CD4-positive, alpha-beta T cell (primary cell): Measurements from ENCODE around the gene ARHGAP26. TPM values are rescaled to one million over a fixed set of nuclear protein-coding genes. Genes with fewer than 3 reads are reported as not detected.

Experiments used
- ATAC-seq: fragments of 200-7000 bp; cut with Tn5 transposase; one replicate; pipeline ENCODE4 v1.10.0; 2022; ENCODE audit warnings: mild to moderate bottlenecking; ENCODE audit not compliant: poor library complexity
- CTCF ChIA-PET: fragments of 350-600 bp; sonication (Branson Sonifier 250); formaldehyde crosslinking; loops from one replicate; lab custom pipeline; 2021; ENCODE audit warnings: antibody characterized with exemption, inconsistent platforms; lab: Charles Lee
- POLR2A ChIA-PET: fragments of 350-600 bp; sonication (Branson Sonifier 250); formaldehyde crosslinking; loops from one replicate; lab custom pipeline; 2021; ENCODE audit warnings: antibody characterized with exemption, inconsistent platforms; lab: Charles Lee
- DNase-seq, 14 experiments: peaks; one replicate each; pipeline ENCODE4 v3.0.0-alpha.2; 2013 to 2020; ENCODE audit warnings: mixed read lengths in 2 of 14
- H3K27ac ChIP-seq, 2 donors: one replicate each; pipeline versions ENCODE4 v1.5.1 to v1.7.0; 2013; ENCODE audit warnings: low read length in 2 of 2, low read depth in 1 of 2, mild to moderate bottlenecking in 1 of 2
- H3K27me3 ChIP-seq, 2 experiments: 1 replicate in 1 of 2; 2 replicates in 1 of 2; pipeline versions ENCODE4 v1.6.1 to v1.7.0; 2013; ENCODE audit warnings: low read length in 2 of 2, control low read depth in 1 of 2, mild to moderate bottlenecking in 1 of 2, moderate library complexity in 1 of 2; ENCODE audit not compliant: insufficient read depth in 2 of 2, control insufficient read depth in 1 of 2
- H3K36me3 ChIP-seq: one replicate; pipeline ENCODE4 v1.6.1; 2013; ENCODE audit warnings: low read length, control low read depth; ENCODE audit not compliant: insufficient read depth
- H3K4me1 ChIP-seq: one replicate; pipeline ENCODE4 v1.6.1; 2013; ENCODE audit warnings: low read length, control low read depth; ENCODE audit not compliant: insufficient read depth
- H3K4me3 ChIP-seq: one replicate; pipeline ENCODE4 v1.5.1; 2013; ENCODE audit warnings: mild to moderate bottlenecking, low read length, moderate library complexity
- H3K9me3 ChIP-seq, 2 experiments: 1 replicate in 1 of 2; 2 replicates in 1 of 2; pipeline versions ENCODE4 v1.6.1 to v1.7.0; 2013; ENCODE audit warnings: low read length in 2 of 2, mild to moderate bottlenecking in 2 of 2, control low read depth in 1 of 2, moderate library complexity in 1 of 2; ENCODE audit not compliant: control insufficient read depth in 1 of 2, insufficient read depth in 1 of 2
- H3K27ac Mint-ChIP-seq: one replicate; pipeline ENCODE4 v1.8.0; 2020; ENCODE audit warnings: mixed read lengths
- H3K27me3 Mint-ChIP-seq: one replicate; pipeline ENCODE4 v1.8.0; 2021; ENCODE audit warnings: mixed read lengths
- H3K36me3 Mint-ChIP-seq: one replicate; pipeline ENCODE4 v1.8.0; 2021; ENCODE audit warnings: low read depth, mixed read lengths
- H3K4me1 Mint-ChIP-seq: one replicate; pipeline ENCODE4 v1.8.0; 2021; ENCODE audit warnings: low read depth, mixed read lengths
- H3K4me3 Mint-ChIP-seq: one replicate; pipeline ENCODE4 v1.8.0; 2020; ENCODE audit warnings: mild to moderate bottlenecking, mixed read lengths
- H3K9me3 Mint-ChIP-seq: one replicate; pipeline ENCODE4 v1.8.0; 2020; ENCODE audit warnings: mixed read lengths
- CTCF ChIP-seq: fragments of 200-600 bp; IDR thresholded peaks from one replicate; pipeline ENCODE4 v1.8.0; 2022; ENCODE audit warnings: antibody characterized with exemption, mild to moderate bottlenecking
- intact Hi-C, 2 experiments: fragments of 100-400 bp; cut with DNase I in 1 of 2; cut with micrococcal nuclease in 1 of 2; formaldehyde crosslinking; loops; one replicate each; pipeline versions ENCODE4 v1.15.1 to v1.9.0; 2023 to 2025; cut with DNase I, micrococcal nuclease
- total RNA-seq, 174 experiments: library from RNA in 2 of 174; stranded (reverse) in 2 of 174; gene quantifications; one replicate each; pipeline ENCODE4 v1.2.3 and lab custom pipeline; 2021 to 2026

Gene ARHGAP26
- total RNA-seq, 2 experiments from 2014 or later = 24.9 to 27.3 TPM

GRCh38 chr5:143271431-143271830 lies 501.3 kb downstream of the ARHGAP26 start:
- no peaks in the 10 kb centered on the region for H3K4me1 Mint-ChIP-seq
- Histone ChIP-seq H3K36me3 (no peaks in the 10 kb centered on the region), H3K9me3 (peaks cover 5 to 9% of the 10 kb centered on the region in 2 experiments), H3K4me1 (no peaks in the 10 kb centered on the region), H3K27ac (no peak overlapping the region), H3K27me3 (no peaks in the 10 kb centered on the region), H3K4me3 (no peak overlapping the region)
- H3K27me3 Mint-ChIP-seq = no peaks in the 10 kb centered on the region
- no peak overlapping the region for H3K27ac Mint-ChIP-seq
- H3K36me3 Mint-ChIP-seq = peaks cover 19% of the 10 kb centered on the region
- ATAC-seq (no peak), DNase-seq (no peak)
- peaks cover 11% of the 10 kb centered on the region for H3K9me3 Mint-ChIP-seq
- no peak for TF ChIP-seq CTCF
- CTCF ChIA-PET = no interaction called here
- intact Hi-C loops = no loop called here
- H3K4me3 Mint-ChIP-seq = no peak overlapping the region
- POLR2A ChIA-PET = interaction anchor here (1.6 kb wide), 1 partner anchor 49 kb away, joined by 3 read pairs; no protein-coding TSS in a partner anchor

GRCh38 chr5:143274952-143275351 lies 504.8 kb downstream of the ARHGAP26 start:
- Mint-ChIP-seq H3K4me1 (no peaks in the 10 kb centered on the region), H3K4me3 (no peak overlapping the region), H3K27me3 (no peaks in the 10 kb centered on the region), H3K27ac (no peak overlapping the region), H3K36me3 (peaks cover 43% of the 10 kb centered on the region), H3K9me3 (no peaks in the 10 kb centered on the region)
- DNase-seq (no peak), ATAC-seq (no peak)
- intact Hi-C loops = no loop called here
- Histone ChIP-seq H3K4me1 (no peaks in the 10 kb centered on the region), H3K27ac (no peak overlapping the region), H3K36me3 (peaks cover 17% of the 10 kb centered on the region), H3K4me3 (no peak overlapping the region), H3K9me3 (peaks cover 0 to 3% of the 10 kb centered on the region in 2 experiments), H3K27me3 (no peaks in the 10 kb centered on the region)
- no peak for TF ChIP-seq CTCF
- ChIA-PET POLR2A (no interaction called here), CTCF (no interaction called here)

GRCh38 chr5:143275512-143276363 lies 505.6 kb downstream of the ARHGAP26 start:
- Histone ChIP-seq H3K27ac (no peak overlapping the region), H3K4me3 (no peak overlapping the region), H3K4me1 (no peaks in the 10 kb centered on the region), H3K27me3 (no peaks in the 10 kb centered on the region), H3K9me3 (no peaks in the 10 kb centered on the region), H3K36me3 (peaks cover 24% of the 10 kb centered on the region)
- intact Hi-C loops = no loop called here
- Mint-ChIP-seq H3K27ac (no peak overlapping the region), H3K36me3 (peaks cover 50% of the 10 kb centered on the region), H3K4me1 (no peaks in the 10 kb centered on the region), H3K27me3 (no peaks in the 10 kb centered on the region), H3K4me3 (no peak overlapping the region), H3K9me3 (no peaks in the 10 kb centered on the region)
- ATAC-seq (no peak), DNase-seq (no peak)
- ChIA-PET POLR2A (no interaction called here), CTCF (interaction anchor here (0.6 kb wide), 1 partner anchor 11 kb away, joined by 3 read pairs; no protein-coding TSS in a partner anchor)
- TF ChIP-seq CTCF = no peak
